ENCODE results near the gene MARVELD3. TPM values are rescaled to one million over a fixed set of nuclear protein-coding genes. Genes with fewer than 3 reads are reported as not detected.
"Not testable (repeated sequence)": the region's sequence is repeated elsewhere in the genome, so short reads cannot be mapped to it uniquely, and the experiment has no call there.

The MARVELD3 gene
- total and polyA plus RNA-seq, 10 donors, result 0.02 to 0.76 (median 0.10) TPM; not detected in 4

GRCh38 chr16:71675380-71675779 is 49.4 kb downstream of the MARVELD3 start:
- no peaks in the 10 kb centered on the region for H3K9me3 ChIP-seq
- peaks cover 0 to 96% (median 41%) of the 10 kb centered on the region in 6 donors for H3K36me3 ChIP-seq
- H3K27ac ChIP-seq, result no peak overlapping the region
- no peak for DNase-seq
- no peak overlapping the region for H3K4me3 ChIP-seq
- intact Hi-C loops (cut with DNase I; ENCODE audit: low total_unique reads), result no loop called here
- WGBS, 5 donors, result 86 to 97% (median 95%) methylated on average over 3 of the region's 3 CpGs
- no peaks in the 10 kb centered on the region for H3K4me1 ChIP-seq
- no peaks in the 10 kb centered on the region for H3K27me3 ChIP-seq (replicated peaks in 1 of 7)
- TF ChIP-seq POLR2AphosphoS5 (IDR thresholded peaks at IDR 0.05), result no peak
- no peak for TF ChIP-seq POLR2A (IDR thresholded peaks at IDR 0.05)
- no peak for TF ChIP-seq CTCF (IDR thresholded peaks at IDR 0.05 in 8 of 11, conservative IDR thresholded peaks at IDR 0.05 in 3 of 11)

DNA sequence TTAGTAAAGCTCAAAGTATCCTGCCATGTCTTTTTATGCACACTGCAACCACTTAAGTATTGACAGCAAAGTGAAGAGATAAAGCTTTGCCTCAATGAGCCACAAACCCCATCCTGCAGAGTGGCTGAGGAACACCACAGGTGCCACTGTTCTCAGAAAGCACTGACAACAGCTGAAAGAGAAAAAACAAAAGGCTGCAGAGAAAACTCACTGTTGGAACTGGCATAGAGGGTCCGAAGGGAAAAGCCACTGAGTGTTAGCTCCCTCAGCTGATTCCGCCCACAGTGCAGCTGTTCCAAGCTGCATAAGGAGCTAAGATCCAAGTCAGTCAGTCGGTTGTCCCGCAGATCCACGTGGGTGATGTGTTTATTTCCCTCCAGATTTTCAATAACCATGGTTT is 50.3 kb downstream of the MARVELD3 start:
- Histone ChIP-seq H3K27ac (no peak overlapping the region), H3K9me3 (no peaks in the 10 kb centered on the region), H3K27me3 (replicated peaks in 1 of 7) (no peaks in the 10 kb centered on the region), H3K4me1 (no peaks in the 10 kb centered on the region), H3K36me3 (peaks cover 0 to 96% (median 38%) of the 10 kb centered on the region in 6 donors), H3K4me3 (no peak overlapping the region)
- no peak for TF ChIP-seq POLR2A (IDR thresholded peaks at IDR 0.05)
- no peak for TF ChIP-seq CTCF (IDR thresholded peaks at IDR 0.05 in 8 of 11, conservative IDR thresholded peaks at IDR 0.05 in 3 of 11)
- TF ChIP-seq POLR2AphosphoS5 (IDR thresholded peaks at IDR 0.05), result no peak
- no peak for DNase-seq
- 85 to 98% (median 92%) methylated on average over 5 of the region's 5 CpGs for WGBS, 5 donors
- intact Hi-C loops (cut with DNase I; ENCODE audit: low total_unique reads), result no loop called here

- no peaks in the 10 kb centered on the region for H3K9me3 ChIP-seq
- intact Hi-C loops (cut with DNase I; ENCODE audit: low total_unique reads), result no loop called here
- DNase-seq, result no peak
- H3K27me3 ChIP-seq (replicated peaks in 1 of 7), result no peaks in the 10 kb centered on the region
- H3K27ac ChIP-seq, result no peak overlapping the region
- H3K4me1 ChIP-seq, result no peaks in the 10 kb centered on the region
- no peak overlapping the region for H3K4me3 ChIP-seq
- peaks cover 0 to 97% (median 27%) of the 10 kb centered on the region in 6 donors for H3K36me3 ChIP-seq
- 93 to 96% (median 96%) methylated on average over 2 of the region's 2 CpGs for WGBS, 5 donors
- TF ChIP-seq CTCF (IDR thresholded peaks at IDR 0.05 in 8 of 11, conservative IDR thresholded peaks at IDR 0.05 in 3 of 11), result no peak
- no peak for TF ChIP-seq POLR2AphosphoS5 (IDR thresholded peaks at IDR 0.05)
- TF ChIP-seq POLR2A (IDR thresholded peaks at IDR 0.05), result no peak
Observed at GRCh38 chr16:71681360-71681759, 55.4 kb downstream of the MARVELD3 start.

DNA sequence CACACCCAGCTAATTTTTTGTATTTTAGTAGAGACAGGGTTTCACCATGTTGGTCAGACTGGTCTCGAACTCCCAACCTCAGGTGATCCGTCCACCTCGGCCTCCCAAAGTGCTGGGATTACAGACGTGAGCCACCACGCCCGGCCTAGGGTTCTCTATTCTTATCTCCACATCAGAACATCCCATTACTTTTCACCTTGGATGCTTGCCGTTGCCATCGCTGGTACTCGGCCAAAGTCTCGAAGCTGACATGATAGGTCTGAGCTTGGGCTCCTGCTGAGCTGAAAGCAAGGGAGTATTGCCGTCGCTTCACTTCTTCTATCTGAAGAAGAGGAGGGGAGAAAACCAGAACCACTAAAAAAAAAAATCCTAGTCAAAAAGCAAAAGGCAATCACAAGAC is 58.3 kb downstream of the MARVELD3 start:
- H3K27ac ChIP-seq; H3K27me3 ChIP-seq (replicated peaks in 1 of 7); DNase-seq; intact Hi-C loops (cut with DNase I; ENCODE audit: low total_unique reads); H3K4me1 ChIP-seq; H3K9me3 ChIP-seq; H3K4me3 ChIP-seq: not testable (repeated sequence)
- 94 to 97% (median 96%) methylated on average over 12 of the region's 12 CpGs for WGBS, 5 donors
- H3K36me3 ChIP-seq, result peaks cover 0 to 92% (median 22%) of the 10 kb centered on the region in 6 donors

Small RNA genes within 50 kb of the gene (small RNA-seq; reads per million reads assigned to genes)
- gene RNU6-208P, result 0 reads per million in 4 donors

Other genes with a start within 250 kb of the MARVELD3 start
- gene TLE7, start 184.1 kb upstream of the MARVELD3 start, total RNA-seq, result not detected
- gene TLE7, start 184.1 kb upstream of the MARVELD3 start, polyA plus RNA-seq, result not detected
- gene ZNF23, start 163.9 kb upstream of the MARVELD3 start, total RNA-seq, result 10 to 100 TPM in 3 of 7 donors, 1 to 10 TPM in 4; 6.3 to 12.4 (median 8.8) TPM
- gene ZNF23, start 163.9 kb upstream of the MARVELD3 start, polyA plus RNA-seq, result 10 to 100 TPM in 2 of 3 donors, 1 to 10 TPM in 1; 9.9 to 11.8 (median 11.3) TPM
- 1 to 10 TPM; 5.4 to 9.5 (median 7.0) TPM for gene ZNF19, start 136.9 kb upstream of the MARVELD3 start, total RNA-seq
- 1 to 10 TPM; 1.9 to 3.5 (median 2.4) TPM for gene ZNF19, start 136.9 kb upstream of the MARVELD3 start, polyA plus RNA-seq
- not detected for gene CHST4, start 99.8 kb upstream of the MARVELD3 start, total RNA-seq
- gene CHST4, start 99.8 kb upstream of the MARVELD3 start, polyA plus RNA-seq, result under 1 TPM; 0.04 to 0.14 (median 0.10) TPM
- gene TAT, start 49.1 kb upstream of the MARVELD3 start, total RNA-seq, result under 1 TPM in 2 of 7 donors, not detected in 5; 0.16 to 0.30 TPM
- under 1 TPM in 1 of 3 donors, not detected in 2; 0.08 TPM for gene TAT, start 49.1 kb upstream of the MARVELD3 start, polyA plus RNA-seq
- gene PHLPP2, start 98.5 kb downstream of the MARVELD3 start, total RNA-seq, result 10 to 100 TPM in 2 of 7 donors, 1 to 10 TPM in 5; 5.8 to 10.9 (median 8.7) TPM
- gene PHLPP2, start 98.5 kb downstream of the MARVELD3 start, polyA plus RNA-seq, result 1 to 10 TPM; 1.0 to 1.6 (median 1.1) TPM
- 100 to 1,000 TPM in 5 of 7 donors, 10 to 100 TPM in 2; 86.2 to 125 (median 104) TPM for gene AP1G1, start 182.7 kb downstream of the MARVELD3 start, total RNA-seq
- 10 to 100 TPM; 11.2 to 15.8 (median 14.5) TPM for gene AP1G1, start 182.7 kb downstream of the MARVELD3 start, polyA plus RNA-seq
- gene ATXN1L, start 219.8 kb downstream of the MARVELD3 start, total RNA-seq, result 10 to 100 TPM; 25.5 to 37.5 (median 31.1) TPM
- 1 to 10 TPM; 3.1 to 8.1 (median 3.3) TPM for gene ATXN1L, start 219.8 kb downstream of the MARVELD3 start, polyA plus RNA-seq